IMR-90 (cell line): ENCODE measurements around the gene BCL2L2. TPM values are rescaled to one million over a fixed set of nuclear protein-coding genes. Genes with fewer than 3 reads are reported as not detected.

Source experiments
- ATAC-seq: fragments of 200-7000 bp; cut with Tn5 transposase; 2 replicates; pipeline ENCODE4 v1.9.1; 2020; ENCODE audit warnings: low read depth, mild to moderate bottlenecking, moderate library complexity
- BruUV-seq: library from RNA; stranded (reverse); fragments of 400-500 nt; replicated peaks from 2 replicates; lab custom pipeline; 2021; lab: Mats Ljungman, UMichigan
- CTCF ChIA-PET: fragments of 300-600 bp; formaldehyde crosslinking; extraction: SDS; loops from one replicate; lab custom pipeline; 2021; ENCODE audit warnings: antibody characterized with exemption; lab: Yijun Ruan, JAX
- POLR2A ChIA-PET: fragments of 300-600 bp; sonication (Branson Sonifier 250); formaldehyde crosslinking; loops from one replicate; lab custom pipeline; 2022; ENCODE audit warnings: antibody characterized with exemption; ENCODE audit not compliant: unreplicated experiment; lab: Charles Lee
- DNase-seq: peaks from one replicate; pipeline ENCODE4 v3.0.0; 2013
- H2AFZ ChIP-seq: replicated peaks from 2 replicates; pipeline ENCODE3; 2013; ENCODE audit warnings: low read length, mild to moderate bottlenecking; ENCODE audit not compliant: poor library complexity
- H2AK5ac ChIP-seq: 2 replicates; pipeline ENCODE4 v1.6.1; 2013; ENCODE audit warnings: low read depth, low read length, inconsistent platforms
- H2AK9ac ChIP-seq: replicated peaks from 2 replicates; pipeline ENCODE3; 2013; ENCODE audit warnings: mild to moderate bottlenecking, low read depth, low read length, moderate library complexity; ENCODE audit not compliant: poor library complexity
- H2BK120ac ChIP-seq: 2 replicates; pipeline ENCODE4 v1.6.1; 2013; ENCODE audit warnings: low read depth, low read length, inconsistent platforms
- H2BK15ac ChIP-seq: 3 replicates; pipeline ENCODE4 v1.6.1; 2013; ENCODE audit warnings: low read depth, low read length, inconsistent platforms
- H2BK20ac ChIP-seq: 2 replicates; pipeline ENCODE4 v1.6.1; 2013; ENCODE audit warnings: low read depth, mild to moderate bottlenecking, inconsistent platforms, low read length, moderate library complexity
- H2BK5ac ChIP-seq: 2 replicates; pipeline ENCODE4 v1.6.1; 2013; ENCODE audit warnings: mild to moderate bottlenecking, low read depth, low read length, inconsistent platforms; ENCODE audit not compliant: poor library complexity, severe bottlenecking
- H3K14ac ChIP-seq: replicated peaks from 2 replicates; pipeline ENCODE4 v1.6.1; 2013; ENCODE audit warnings: low read depth, low read length, inconsistent platforms
- H3K18ac ChIP-seq: 2 replicates; pipeline ENCODE4 v1.6.1; 2013; ENCODE audit warnings: low read depth, low read length, control low read depth
- H3K23ac ChIP-seq: 2 replicates; pipeline ENCODE4 v1.6.1; 2013; ENCODE audit warnings: low read depth, low read length, inconsistent platforms
- H3K27ac ChIP-seq: 2 replicates; pipeline ENCODE4 v1.5.1; 2013; ENCODE audit warnings: mild to moderate bottlenecking, control low read depth, low read length; ENCODE audit not compliant: insufficient read depth
- H3K27me3 ChIP-seq: 2 replicates; pipeline ENCODE4 v1.6.1; 2013; ENCODE audit warnings: low read length; ENCODE audit not compliant: control insufficient read depth, insufficient read depth
- H3K36me3 ChIP-seq: 2 replicates; pipeline ENCODE4 v1.6.1; 2013; ENCODE audit warnings: low read length, mixed read lengths; ENCODE audit not compliant: control insufficient read depth, insufficient read depth
- H3K4ac ChIP-seq: 2 replicates; pipeline ENCODE4 v1.6.1; 2013; ENCODE audit warnings: low read depth, low read length, inconsistent platforms
- H3K4me1 ChIP-seq: 2 replicates; pipeline ENCODE4 v1.6.1; 2013; ENCODE audit warnings: low read length, mixed read lengths; ENCODE audit not compliant: control insufficient read depth, insufficient read depth
- H3K4me2 ChIP-seq: 2 replicates; pipeline ENCODE4 v1.6.1; 2013; ENCODE audit warnings: low read depth, mild to moderate bottlenecking, control low read depth, low read length, moderate library complexity
- H3K4me3 ChIP-seq: 2 replicates; pipeline ENCODE4 v1.5.1; 2013; ENCODE audit warnings: low read depth, mild to moderate bottlenecking, control low read depth, low read length, moderate library complexity; ENCODE audit not compliant: insufficient read depth
- H3K56ac ChIP-seq: 2 replicates; pipeline ENCODE4 v1.6.1; 2013; ENCODE audit warnings: low read length, inconsistent platforms; ENCODE audit not compliant: insufficient read depth; ENCODE audit errors: extremely low read depth
- H3K79me1 ChIP-seq, 2 experiments: 2 replicates each; pipeline ENCODE4 v1.6.1; 2013; ENCODE audit warnings: low read length in 2 of 2, inconsistent platforms in 1 of 2, low read depth in 1 of 2
- H3K9ac ChIP-seq: 2 replicates; pipeline ENCODE4 v1.6.1; 2013; ENCODE audit warnings: low read depth, low read length, control low read depth
- H3K9me1 ChIP-seq: 2 replicates; pipeline ENCODE4 v1.6.1; 2013; ENCODE audit warnings: low read length, inconsistent platforms; ENCODE audit not compliant: insufficient read depth
- H3K9me3 ChIP-seq: 2 replicates; pipeline ENCODE4 v1.6.1; 2013; ENCODE audit warnings: low read length; ENCODE audit not compliant: control insufficient read depth, insufficient read depth
- H4K20me1 ChIP-seq: 2 replicates; pipeline ENCODE4 v1.6.1; 2013; ENCODE audit warnings: low read length, inconsistent platforms; ENCODE audit not compliant: insufficient read depth
- H4K5ac ChIP-seq: 2 replicates; pipeline ENCODE4 v1.6.1; 2013; ENCODE audit warnings: mild to moderate bottlenecking, low read depth, low read length, control low read depth
- H4K8ac ChIP-seq, 2 experiments: 2 replicates each; pipeline ENCODE4 v1.6.1; 2013; ENCODE audit warnings: low read depth in 2 of 2, low read length in 2 of 2, control low read depth in 1 of 2, inconsistent platforms in 1 of 2
- H4K91ac ChIP-seq: 2 replicates; pipeline ENCODE4 v1.6.1; 2013; ENCODE audit warnings: low read depth, low read length, inconsistent platforms; ENCODE audit not compliant: insufficient read depth
- MAFK ChIP-seq: IDR thresholded peaks from 2 replicates; pipeline ENCODE4 v1.6.1; 2012; ENCODE audit warnings: low read depth, low read length, improper control_type of control experiment
- RCOR1 ChIP-seq: IDR thresholded peaks from 2 replicates; pipeline ENCODE4 v1.6.1; 2012; ENCODE audit warnings: mild to moderate bottlenecking, low read length, improper control_type of control experiment; ENCODE audit not compliant: insufficient replicate concordance
- WGBS, 2 experiments: methylation state at CpG; one replicate each; pipeline versions ENCODE4 v1.1.5 to v1.1.7; 2013; ENCODE audit warnings: missing lambda C conversion rate in 2 of 2; ENCODE audit not compliant: insufficient read length in 1 of 2; ENCODE audit errors: extremely low coverage in 2 of 2; 5-methylcytosine and 5-hydroxymethylcytosine counted together
- dilution Hi-C: fragments of 300-500 bp; cut with HindIII; formaldehyde crosslinking; loops from one replicate; pipeline ENCODE4 v1.14.3; 2018; ENCODE audit warnings: low sequenced_read_pairs; ENCODE audit not compliant: unreplicated experiment
- in situ Hi-C: fragments of 300-500 bp; cut with MboI; formaldehyde crosslinking; loops from 3 replicates; pipeline ENCODE4 v1.14.3; 2019; ENCODE audit warnings: low sequenced_read_pairs, inconsistent platforms, mixed read lengths
- intact Hi-C: fragments of 100-400 bp; cut with micrococcal nuclease; formaldehyde crosslinking; loops from 2 replicates; pipeline ENCODE4 v1.10.0; 2022
- polyA plus RNA-seq, 3 experiments: library from polyadenylated mRNA; depleted of rRNA; stranded (reverse); fragments of >200 nt; gene quantifications; 2 replicates each; pipeline ENCODE4 v1.2.3, GENCODE V29; 2012; ENCODE audit warnings: low replicate concordance in 1 of 3
- total RNA-seq: library from RNA; depleted of rRNA; stranded (reverse); fragments of >200 nt; gene quantifications from 2 replicates; pipeline ENCODE4 v1.2.3, GENCODE V29; 2012

BCL2L2 gene
- total and polyA plus RNA-seq, 2 of the 4 experiments (the other 2 are of a cell fraction), result 14.5 to 40.9 TPM

- Histone ChIP-seq H2AFZ (peak within 1 kb of the TSS; percentile 97), H4K91ac (peak within 1 kb of the TSS; percentile 35; the same call in 1 of the 2 replicates), H3K9ac (peak within 1 kb of the TSS; percentile 81), H4K5ac (no peak within 1 kb of the TSS; the same call in 1 of the 2 replicates), H3K9me1 (no peaks in the 10 kb centered on the region), H3K4me2 (peak within 1 kb of the TSS; percentile 98), H2AK9ac (peak within 1 kb of the TSS; percentile 77), H3K79me1 (peaks cover 7 to 25% of the 10 kb centered on the region in 2 experiments; a peak in 3 of 4 replicates), H4K20me1 (peaks cover 3% of the 10 kb centered on the region; the same call in 1 of the 2 replicates), H3K4me1 (peaks cover 4% of the 10 kb centered on the region), H3K27ac (peak within 1 kb of the TSS; percentile 67), H3K4me3 (peak within 1 kb of the TSS; percentile 60), H3K18ac (no peak within 1 kb of the TSS), H2BK120ac (peak within 1 kb of the TSS; percentile 5; the same call in 1 of the 2 replicates), H2BK15ac (no peak within 1 kb of the TSS; the same call in 2 of the 3 replicates), H2BK20ac (no peak within 1 kb of the TSS; the same call in 1 of the 2 replicates), H2BK5ac (peak within 1 kb of the TSS; percentile 53), H3K9me3 (no peaks in the 10 kb centered on the region), H3K56ac (no peak within 1 kb of the TSS), H3K23ac (peak within 1 kb of the TSS; percentile 69), H3K14ac (no peak within 1 kb of the TSS), H3K4ac (peak within 1 kb of the TSS; percentile 58), H3K27me3 (no peaks in the 10 kb centered on the region), H3K36me3 (no peaks in the 10 kb centered on the region), H2AK5ac (peak within 1 kb of the TSS; percentile 45; the same call in 1 of the 2 replicates), H4K8ac (peak within 1 kb of the TSS; percentile 64 to 67; a peak in 3 of 4 replicates)
- ATAC-seq, result peak; percentile 40
- DNase-seq, result peak; percentile 41
- TF ChIP-seq MAFK (no peak), RCOR1 (peak; percentile 23)
- intact Hi-C loops (loop anchor here (10.0 kb wide), 1 partner anchor 748 kb away; no protein-coding TSS in a partner anchor), dilution Hi-C loops (no loop called here), in situ Hi-C loops (loop anchor here (10.0 to 25.0 kb wide), 4 partner anchors 188 to 1135 kb away; partner anchors contain the start of genes CBLN3, CEBPE, EMC9 and FITM1)
- no TSS peak for BruUV-seq
- ChIA-PET POLR2A (interaction anchor here (1.5 kb wide), 1 partner anchor 9 kb away, joined by 3 read pairs; no protein-coding TSS in a partner anchor), CTCF (interaction anchor here (3.6 kb wide), 1 partner anchor 181 kb away, joined by 10 read pairs; no protein-coding TSS in a partner anchor)
- WGBS, 2 experiments, result 0% methylated on average over 43 of the region's 81 CpGs; no CpG with 5 or more reads in 1 of the 2 experiments
Observed at GRCh38 chr14:23302290-23303225, 4.1 kb upstream of the BCL2L2 start, which contains the start of gene PPP1R3E. Gene PPP1R3E, minus strand, starts transcription at chr14:23302859. Its CDS starts 283 bp downstream, at chr14:23302576.
